H1 (cell line): ENCODE measurements around the gene ADGRV1. TPM values are rescaled to one million over a fixed set of nuclear protein-coding genes. Genes with fewer than 3 reads are reported as not detected.

Experiments
- CTCF ChIA-PET: fragments of 300-600 bp; sonication (Branson Sonifier 250); formaldehyde crosslinking; loops from one replicate; lab custom pipeline; 2021; ENCODE audit not compliant: partially characterized antibody; lab: Charles Lee
- POLR2A ChIA-PET: fragments of 300-600 bp; sonication (Branson Sonifier 250); formaldehyde crosslinking; loops from one replicate; lab custom pipeline; 2021; ENCODE audit warnings: inconsistent platforms; ENCODE audit not compliant: partially characterized antibody; lab: Charles Lee
- DNase-seq, 2 experiments: peaks; one replicate each; pipeline versions ENCODE4 v3.0.0 to v3.0.0-alpha.2; 2010 to 2022; ENCODE audit warnings: low spot score in 2 of 2, low read depth in 1 of 2, mixed read lengths in 1 of 2
- FAIRE-seq: peaks from 2 replicates; lab custom pipeline; 2011; peaks lifted over from hg19 to GRCh38; lab: Jason Lieb, UNC
- H2AFZ ChIP-seq: 2 replicates; pipeline ENCODE4 v1.8.1; 2012; ENCODE audit warnings: low read length, inconsistent platforms
- H2AK5ac ChIP-seq: 2 replicates; pipeline ENCODE4 v1.6.1; 2013; ENCODE audit warnings: low read depth, low read length
- H2BK120ac ChIP-seq: replicated peaks from 2 replicates; pipeline ENCODE3; 2013; ENCODE audit warnings: low read depth, low read length, inconsistent platforms
- H2BK12ac ChIP-seq: 2 replicates; pipeline ENCODE4 v1.6.1; 2013; ENCODE audit warnings: low read depth, low read length
- H2BK15ac ChIP-seq: 2 replicates; pipeline ENCODE4 v1.6.1; 2013; ENCODE audit warnings: low read length
- H2BK20ac ChIP-seq: 2 replicates; pipeline ENCODE4 v1.6.1; 2013; ENCODE audit warnings: low read length
- H2BK5ac ChIP-seq: 2 replicates; pipeline ENCODE4 v1.6.1; 2013; ENCODE audit warnings: low read depth, low read length
- H3K14ac ChIP-seq: 2 replicates; pipeline ENCODE4 v1.6.1; 2013; ENCODE audit warnings: inconsistent platforms; ENCODE audit not compliant: insufficient read length
- H3K18ac ChIP-seq: 2 replicates; pipeline ENCODE4 v1.6.1; 2013; ENCODE audit warnings: low read length; ENCODE audit errors: extremely low read depth
- H3K23ac ChIP-seq: 2 replicates; pipeline ENCODE4 v1.6.1; 2013; ENCODE audit warnings: inconsistent platforms; ENCODE audit not compliant: insufficient read length
- H3K23me2 ChIP-seq: 2 replicates; pipeline ENCODE4 v1.6.1; 2013; ENCODE audit warnings: low read depth, low read length
- H3K27ac ChIP-seq: 2 replicates; pipeline ENCODE4 v1.6.1; 2011; ENCODE audit warnings: low read depth, low read length, inconsistent platforms
- H3K27me3 ChIP-seq, 4 experiments: replicated peaks in 1 of 4; 1 replicate in 1 of 4; 2 replicates in 3 of 4; pipeline versions ENCODE4 v1.6.1 to v1.8.1; 2011 to 2013; ENCODE audit warnings: low read length in 3 of 4, mild to moderate bottlenecking in 3 of 4, inconsistent platforms in 2 of 4, mixed read lengths in 2 of 4, moderate library complexity in 1 of 4; ENCODE audit not compliant: control insufficient read depth in 3 of 4, insufficient read depth in 3 of 4; ENCODE audit errors: extremely low read depth in 1 of 4
- H3K36me3 ChIP-seq, 4 experiments: 2 replicates each; pipeline versions ENCODE4 v1.6.1 to v1.8.1; 2011 to 2013; ENCODE audit warnings: mild to moderate bottlenecking in 4 of 4, low read length in 3 of 4, moderate library complexity in 2 of 4, control low read depth in 1 of 4, inconsistent platforms in 1 of 4; ENCODE audit not compliant: insufficient read depth in 4 of 4, control insufficient read depth in 2 of 4
- H3K4ac ChIP-seq: replicated peaks from 2 replicates; pipeline ENCODE3; 2013; ENCODE audit warnings: low read length, low read depth, mixed read lengths, inconsistent platforms; ENCODE audit not compliant: insufficient read length
- H3K4me1 ChIP-seq, 4 experiments: replicated peaks in 1 of 4; 1 replicate in 1 of 4; 2 replicates in 3 of 4; pipeline versions ENCODE4 v1.6.1 to v1.8.1; 2011 to 2013; ENCODE audit warnings: low read length in 3 of 4, inconsistent platforms in 2 of 4, mixed read lengths in 1 of 4; ENCODE audit not compliant: insufficient read depth in 4 of 4, control insufficient read depth in 3 of 4
- H3K4me2 ChIP-seq, 2 experiments: 2 replicates each; pipeline versions ENCODE4 v1.6.1 to v1.8.1; 2011 to 2013; ENCODE audit warnings: low read depth in 2 of 2, low read length in 2 of 2, control low read depth in 1 of 2, inconsistent platforms in 1 of 2, mild to moderate bottlenecking in 1 of 2; ENCODE audit not compliant: insufficient read depth in 1 of 2
- H3K4me3 ChIP-seq, 4 experiments: fragments of 200-600, 300-600 bp in 1 of 4; sonication (generic), shearing (Covaris generic), sonication (Bioruptor Twin) in 1 of 4; 2 replicates each; pipeline versions ENCODE4 v1.5.1 to v1.8.1; 2011 to 2016; ENCODE audit warnings: low read length in 4 of 4, low read depth in 3 of 4, control low read depth in 2 of 4, inconsistent platforms in 2 of 4, mild to moderate bottlenecking in 2 of 4, mixed read lengths in 1 of 4, moderate library complexity in 1 of 4; ENCODE audit not compliant: insufficient read depth in 2 of 4; ENCODE audit errors: extremely low read depth in 1 of 4
- H3K56ac ChIP-seq: replicated peaks from 2 replicates; pipeline ENCODE3; 2013; ENCODE audit warnings: low read depth, mild to moderate bottlenecking, mixed read lengths, low read length, inconsistent platforms; ENCODE audit not compliant: insufficient read length
- H3K79me1 ChIP-seq: 2 replicates; pipeline ENCODE4 v1.6.1; 2013; ENCODE audit warnings: low read depth, low read length, control low read depth
- H3K79me2 ChIP-seq, 2 experiments: 2 replicates each; pipeline versions ENCODE4 v1.6.1 to v1.8.1; 2012 to 2013; ENCODE audit warnings: low read length in 2 of 2, mild to moderate bottlenecking in 2 of 2, inconsistent platforms in 1 of 2; ENCODE audit not compliant: insufficient read depth in 2 of 2, control insufficient read depth in 1 of 2
- H3K9ac ChIP-seq, 4 experiments: replicated peaks in 1 of 4; 1 replicate in 1 of 4; 2 replicates in 3 of 4; pipeline versions ENCODE4 v1.6.1 to v1.8.1; 2011 to 2013; ENCODE audit warnings: low read depth in 3 of 4, low read length in 3 of 4, control low read depth in 2 of 4, mild to moderate bottlenecking in 2 of 4, moderate library complexity in 2 of 4, inconsistent platforms in 1 of 4; ENCODE audit errors: extremely low read depth in 1 of 4
- H3K9me3 ChIP-seq, 2 experiments: 2 replicates each; pipeline versions ENCODE4 v1.6.1 to v1.8.1; 2012 to 2013; ENCODE audit warnings: mild to moderate bottlenecking in 2 of 2, moderate library complexity in 2 of 2, control low read depth in 1 of 2, inconsistent platforms in 1 of 2, low read depth in 1 of 2, low read length in 1 of 2, mixed read lengths in 1 of 2; ENCODE audit not compliant: insufficient read depth in 2 of 2
- H4K20me1 ChIP-seq, 2 experiments: replicated peaks in 1 of 2; 2 replicates each; pipeline versions ENCODE3 to v1.8.1; 2011 to 2013; ENCODE audit warnings: inconsistent platforms in 2 of 2, low read length in 2 of 2, mild to moderate bottlenecking in 1 of 2; ENCODE audit not compliant: insufficient read depth in 2 of 2, control insufficient read depth in 1 of 2
- H4K5ac ChIP-seq: 2 replicates; pipeline ENCODE4 v1.6.1; 2013; ENCODE audit warnings: low read length, low read depth, mixed read lengths, inconsistent platforms; ENCODE audit not compliant: insufficient read length
- H4K8ac ChIP-seq: 2 replicates; pipeline ENCODE4 v1.8.0; 2013; ENCODE audit warnings: mild to moderate bottlenecking, moderate library complexity, low read length, inconsistent platforms; ENCODE audit not compliant: insufficient read depth; ENCODE audit errors: extremely low read depth
- H4K91ac ChIP-seq: replicated peaks from 2 replicates; pipeline ENCODE3; 2013; ENCODE audit warnings: low read length, mixed read lengths, inconsistent platforms; ENCODE audit not compliant: insufficient read length
- CBX8 ChIP-seq: fragments of 300-800, 300-1000 bp; sonication (generic); IDR thresholded peaks from 2 replicates; pipeline ENCODE4 v1.7.1; 2016; ENCODE audit warnings: low read depth, low read length, borderline replicate concordance
- CHD2 ChIP-seq: IDR thresholded peaks from 2 replicates; pipeline ENCODE4 v1.6.1; 2012; ENCODE audit warnings: low read length, improper control_type of control experiment
- EZH2 ChIP-seq: fragments of 200-600 bp; sonication (generic); IDR thresholded peaks from 2 replicates; pipeline ENCODE4 v1.7.1; 2012; ENCODE audit warnings: low read depth, mild to moderate bottlenecking, moderate library complexity, low read length, inconsistent platforms; ENCODE audit not compliant: severe bottlenecking
- KDM5A ChIP-seq: fragments of 200-600 bp; IDR thresholded peaks from 2 replicates; pipeline ENCODE4 v1.7.1; 2012; ENCODE audit warnings: mild to moderate bottlenecking, low read length, inconsistent platforms, mixed read lengths
- NRF1 ChIP-seq: IDR thresholded peaks from 2 replicates; pipeline ENCODE4 v1.6.1; 2011; ENCODE audit warnings: mild to moderate bottlenecking, low read depth, low read length, improper control_type of control experiment
- POLR2AphosphoS5 ChIP-seq: IDR thresholded peaks from 2 replicates; pipeline ENCODE4 v1.6.1; 2011; ENCODE audit warnings: low read depth, low read length
- POU5F1 ChIP-seq: IDR thresholded peaks from 2 replicates; pipeline ENCODE4 v1.6.1; 2011; ENCODE audit warnings: low read depth, mild to moderate bottlenecking, low read length, moderate library complexity
- RNF2 ChIP-seq: fragments of 200-900, 300-1000 bp; sonication (generic); IDR thresholded peaks from 2 replicates; pipeline ENCODE4 v1.7.1; 2016; ENCODE audit warnings: borderline replicate concordance, low read depth, mild to moderate bottlenecking, antibody characterized with exemption, low read length; ENCODE audit not compliant: poor library complexity, severe bottlenecking; ENCODE audit errors: missing control alignments
- TBP ChIP-seq: IDR thresholded peaks from 2 replicates; pipeline ENCODE4 v1.6.1; 2011; ENCODE audit warnings: low read depth, low read length, improper control_type of control experiment
- WGBS, 2 experiments: shearing (Covaris generic) in 1 of 2; methylation state at CpG; one replicate each; pipeline versions ENCODE4 v1.1.6 to v1.1.7; 2013 to 2015; ENCODE audit warnings: low lambda C conversion rate in 2 of 2, mixed read lengths in 2 of 2, inconsistent platforms in 1 of 2, low coverage in 1 of 2, missing lambda C conversion rate in 1 of 2; ENCODE audit not compliant: insufficient replicate concordance in 2 of 2, insufficient coverage in 1 of 2, insufficient read length in 1 of 2; ENCODE audit errors: extremely low coverage in 1 of 2, missing lambda C conversion rate in 1 of 2; 5-methylcytosine and 5-hydroxymethylcytosine counted together
- polyA plus RNA-seq, 7 experiments: library from polyadenylated mRNA; depleted of rRNA in 3 of 7; stranded (reverse) in 5 of 7; unstranded in 2 of 7; fragments of >200 nt in 5 of 7; fragments of 200-250 nt in 2 of 7; gene quantifications; 1 replicate in 5 of 7; 2 replicates in 1 of 7; 4 replicates in 1 of 7; pipeline versions ENCODE4 v1.2.1 to v1.2.3, GENCODE V29; 2011 to 2013; ENCODE audit warnings: missing spikeins in 2 of 7, mixed read lengths in 2 of 7
- total RNA-seq: library from RNA; stranded (reverse); fragmentation: NEBNext Ultra II Directional; extraction: Animal tissue kit (Norgen Biotek cat#: 25700); gene quantifications from 2 replicates; pipeline ENCODE4 v1.2.1, GENCODE V29; 2021
- TF ChIP-seq, protein P1 (sequence below): IDR thresholded peaks from 2 replicates; pipeline ENCODE4 v1.6.1; 2012; ENCODE audit warnings: inconsistent platforms

Gene ADGRV1
- total and polyA plus RNA-seq, 2 of the 8 experiments (the other 6 are each of a cell fraction or from before 2014, with no cell fraction given) = 53.1 to 62.2 TPM

DNA sequence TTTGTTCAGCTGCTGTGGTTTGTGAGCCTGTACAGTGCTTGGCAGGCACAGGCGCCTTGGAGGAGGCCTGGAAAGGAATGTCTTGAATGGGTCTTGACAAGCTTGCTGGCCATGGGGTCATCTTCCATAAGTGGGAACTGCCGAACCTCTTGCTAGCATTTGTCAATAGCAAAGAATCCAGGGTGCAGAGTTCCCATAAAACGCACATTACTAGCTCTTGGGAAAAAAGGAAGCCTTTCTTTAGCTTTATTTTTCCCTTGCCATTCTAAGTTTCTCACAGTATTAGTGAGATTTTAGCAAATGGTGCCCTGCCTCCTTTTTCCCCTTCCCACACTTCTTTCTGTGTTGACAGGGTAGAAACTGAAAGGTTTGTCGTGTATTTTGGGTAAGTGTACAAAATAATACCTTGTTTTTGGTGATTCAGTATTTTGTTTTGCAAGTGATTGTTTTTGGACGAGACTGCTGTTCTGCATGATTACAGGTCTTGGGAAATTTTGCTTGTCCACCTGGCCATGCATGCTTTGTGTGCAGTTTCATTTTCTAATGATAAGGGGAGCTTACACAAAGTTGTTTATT is 82.0 kb downstream of the ADGRV1 start:
- Histone ChIP-seq H3K23ac (no peak overlapping the region), H3K4ac (no peak overlapping the region), H4K5ac (no peak overlapping the region), H3K36me3 (peaks cover 0 to 49% (median 2%) of the 10 kb centered on the region in 4 experiments; a peak in 4 of 8 replicates), H3K4me1 (peaks cover 0 to 9% (median 2%) of the 10 kb centered on the region in 4 experiments; a peak in 3 of 7 replicates), H2BK120ac (no peak overlapping the region), H3K4me2 (no peak overlapping the region), H2BK5ac (no peak overlapping the region), H2BK12ac (no peak overlapping the region), H2AK5ac (no peak overlapping the region), H4K8ac (no peak overlapping the region), H2AFZ (no peak overlapping the region), H3K27me3 (no peaks in the 10 kb centered on the region), H3K23me2 (no peaks in the 10 kb centered on the region), H2BK20ac (no peak overlapping the region), H3K4me3 (no peak overlapping the region), H3K9me3 (no peaks in the 10 kb centered on the region), H3K14ac (no peak overlapping the region)
- ChIA-PET POLR2A (no interaction called here), CTCF (interaction anchor here (0.8 to 1.7 kb wide), 5 partner anchors 9 to 164 kb away, joined by 3 to 4 read pairs (median 3); no protein-coding TSS in a partner anchor)
- WGBS, 2 experiments = 80% methylated on average over 5 of the region's 5 CpGs; no CpG with 5 or more reads in 1 of the 2 experiments
- DNase-seq (no peak), FAIRE-seq (no peak)
- TF ChIP-seq RNF2 (no peak), CHD2 (no peak), POU5F1 (no peak), NRF1 (no peak), TBP (no peak), POLR2AphosphoS5 (no peak), EZH2 (no peak), KDM5A (no peak), CBX8 (no peak)
- TF ChIP-seq, protein P1, sequence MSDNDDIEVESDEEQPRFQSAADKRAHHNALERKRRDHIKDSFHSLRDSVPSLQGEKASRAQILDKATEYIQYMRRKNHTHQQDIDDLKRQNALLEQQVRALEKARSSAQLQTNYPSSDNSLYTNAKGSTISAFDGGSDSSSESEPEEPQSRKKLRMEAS = no peak
- TF ChIP-seq, all 59 proteins: peak for 0
- Histone ChIP-seq H2BK15ac (no peak overlapping the region), H3K27ac (no peak overlapping the region), H3K9ac (no peak overlapping the region), H4K20me1 (no peaks in the 10 kb centered on the region), H3K79me2 (no peaks in the 10 kb centered on the region), H3K56ac (no peak overlapping the region), H4K91ac (no peak overlapping the region), H3K18ac (no peak overlapping the region), H3K79me1 (no peaks in the 10 kb centered on the region)
